Activated CD8-positive, alpha-beta T cell treated with anti-CD3 and anti-CD28 coated beads for 36 hours (primary cell): ENCODE results near the gene SRC. TPM values are rescaled to one million over a fixed set of nuclear protein-coding genes. Genes with fewer than 3 reads are reported as not detected.
A peak's percentile ranks its signal among the peaks of the same experiment; 100 is the strongest.

Experiments
- ATAC-seq: fragments of 200-7000 bp; cut with Tn5 transposase; one replicate; pipeline ENCODE4 v1.10.0; 2021; ENCODE audit warnings: mild to moderate bottlenecking, moderate library complexity
- CTCF ChIA-PET: fragments of 350-600 bp; sonication (Branson Sonifier 250); formaldehyde crosslinking; loops from one replicate; lab custom pipeline; 2021; ENCODE audit warnings: antibody characterized with exemption; lab: Charles Lee
- POLR2A ChIA-PET: fragments of 350-600 bp; sonication (Branson Sonifier 250); formaldehyde crosslinking; loops from one replicate; lab custom pipeline; 2021; ENCODE audit warnings: antibody characterized with exemption; lab: Charles Lee
- DNase-seq: peaks from one replicate; pipeline ENCODE4 v3.0.0-alpha.2; 2020
- H3K27ac Mint-ChIP-seq: one replicate; pipeline ENCODE4 v1.8.0; 2021; ENCODE audit warnings: mild to moderate bottlenecking, mixed read lengths
- H3K27me3 Mint-ChIP-seq: one replicate; pipeline ENCODE4 v1.8.0; 2021; ENCODE audit warnings: mixed read lengths
- H3K36me3 Mint-ChIP-seq: one replicate; pipeline ENCODE4 v1.8.0; 2021; ENCODE audit warnings: low read depth, mixed read lengths
- H3K4me1 Mint-ChIP-seq: one replicate; pipeline ENCODE4 v1.8.0; 2021; ENCODE audit warnings: low read depth, mixed read lengths
- H3K4me3 Mint-ChIP-seq: one replicate; pipeline ENCODE4 v1.8.0; 2021; ENCODE audit warnings: mild to moderate bottlenecking, moderate library complexity, mixed read lengths
- H3K9me3 Mint-ChIP-seq: one replicate; pipeline ENCODE4 v1.8.0; 2021; ENCODE audit warnings: mixed read lengths
- CTCF ChIP-seq: fragments of 200-600 bp; IDR thresholded peaks from one replicate; pipeline ENCODE4 v1.8.0; 2022; ENCODE audit warnings: antibody characterized with exemption, mild to moderate bottlenecking
- intact Hi-C: fragments of 100-400 bp; cut with micrococcal nuclease; formaldehyde crosslinking; loops from one replicate; pipeline ENCODE4 v1.10.0; 2022
- total RNA-seq, 2 experiments: library from RNA; stranded (reverse); gene quantifications; one replicate each; pipeline ENCODE4 v1.2.3, GENCODE V29; 2021

The SRC gene
- total RNA-seq, 2 experiments from 2014 or later, result 0.88 to 2.4 TPM

GRCh38 chr20:37407019-37407566, 61.2 kb downstream of the SRC start:
- ChIA-PET CTCF (no interaction called here), POLR2A (no interaction called here)
- intact Hi-C loops, result no loop called here
- H3K9me3 Mint-ChIP-seq, result no peaks in the 10 kb centered on the region
- peak overlapping the region; percentile 13 for H3K4me3 Mint-ChIP-seq
- peaks cover 24% of the 10 kb centered on the region for H3K27me3 Mint-ChIP-seq
- DNase-seq (no peak), ATAC-seq (no peak)
- H3K4me1 Mint-ChIP-seq, result peaks cover 10% of the 10 kb centered on the region
- H3K36me3 Mint-ChIP-seq, result no peaks in the 10 kb centered on the region
- no peak for TF ChIP-seq CTCF
- H3K27ac Mint-ChIP-seq, result no peak overlapping the region

- no peak for TF ChIP-seq CTCF
- H3K27ac Mint-ChIP-seq, result no peak overlapping the region
- no peak for ATAC-seq
- peaks cover 24% of the 10 kb centered on the region for H3K27me3 Mint-ChIP-seq
- no peak for DNase-seq
- H3K4me3 Mint-ChIP-seq, result peak overlapping the region; percentile 13
- H3K36me3 Mint-ChIP-seq, result no peaks in the 10 kb centered on the region
- ChIA-PET CTCF (no interaction called here), POLR2A (no interaction called here)
- intact Hi-C loops, result no loop called here
- no peaks in the 10 kb centered on the region for H3K9me3 Mint-ChIP-seq
- H3K4me1 Mint-ChIP-seq, result peaks cover 10% of the 10 kb centered on the region
Observed at GRCh38 chr20:37407573-37408002, 61.6 kb downstream of the SRC start.

GRCh38 chr20:37408302-37409193, 62.6 kb downstream of the SRC start:
- intact Hi-C loops, result no loop called here
- Mint-ChIP-seq H3K27ac (no peak overlapping the region), H3K4me3 (no peak overlapping the region), H3K27me3 (peaks cover 24% of the 10 kb centered on the region), H3K4me1 (peaks cover 10% of the 10 kb centered on the region), H3K9me3 (no peaks in the 10 kb centered on the region), H3K36me3 (no peaks in the 10 kb centered on the region)
- ChIA-PET POLR2A (no interaction called here), CTCF (no interaction called here)
- ATAC-seq, result no peak
- TF ChIP-seq CTCF, result no peak
- no peak for DNase-seq

- peak; percentile 30 for DNase-seq
- Mint-ChIP-seq H3K27me3 (peaks cover 20% of the 10 kb centered on the region), H3K4me1 (peaks cover 4% of the 10 kb centered on the region), H3K27ac (no peak overlapping the region), H3K36me3 (no peaks in the 10 kb centered on the region), H3K9me3 (no peaks in the 10 kb centered on the region), H3K4me3 (no peak overlapping the region)
- ChIA-PET CTCF (no interaction called here), POLR2A (no interaction called here)
- TF ChIP-seq CTCF, result no peak
- intact Hi-C loops, result no loop called here
- ATAC-seq, result no peak
Observed at GRCh38 chr20:37411408-37412219, 65.7 kb downstream of the SRC start.
